T-helper 22 cell (primary cell): ENCODE measurements around the gene FITM1.
A peak's percentile ranks its signal among the peaks of the same experiment; 100 is the strongest.

ENCODE experiments used
- DNase-seq: peaks from one replicate; pipeline ENCODE4 v3.0.0-alpha.2; 2020; ENCODE audit warnings: low read depth

The FITM1 gene

GRCh38 chr14:24119691-24120090 lies 10.8 kb upstream of the FITM1 start:
- no peak for DNase-seq

GRCh38 chr14:24121210-24121609 lies 9.2 kb upstream of the FITM1 start:
- DNase-seq: no peak

GRCh38 chr14:24122416-24122815 lies 8.0 kb upstream of the FITM1 start:
- DNase-seq: no peak

GRCh38 chr14:24122898-24123297 lies 7.6 kb upstream of the FITM1 start:
- no peak for DNase-seq

GRCh38 chr14:24123424-24124417 lies 6.7 kb upstream of the FITM1 start:
- no peak for DNase-seq

- DNase-seq: no peak
These were observed 3.5 kb upstream of the FITM1 start for GRCh38 chr14:24126939-24127338.

GRCh38 chr14:24127673-24128072 lies 2.8 kb upstream of the FITM1 start:
- DNase-seq: no peak

GRCh38 chr14:24129410-24129998 lies 955 bp upstream of the FITM1 start:
- DNase-seq: no peak

GRCh38 chr14:24130717-24131548 lies 474 bp downstream of the FITM1 start:
- DNase-seq: no peak

- DNase-seq: no peak
These were observed 1.1 kb downstream of the FITM1 start for GRCh38 chr14:24131549-24131966.

- DNase-seq: no peak
These were observed 1.7 kb downstream of the FITM1 start for GRCh38 chr14:24132061-24132685.

GRCh38 chr14:24132976-24133375 lies 2.5 kb downstream of the FITM1 start:
- DNase-seq: no peak

GRCh38 chr14:24133735-24134134 lies 3.3 kb downstream of the FITM1 start:
- no peak for DNase-seq

GRCh38 chr14:24135584-24135833 lies 5.0 kb downstream of the FITM1 start:
- no peak for DNase-seq

- peak; percentile 85 for DNase-seq
These were observed 5.6 kb downstream of the FITM1 start, which contains the start of gene PSME1 for GRCh38 chr14:24135834-24136683. Gene PSME1 (plus strand): TSS chr14:24136194. CDS start chr14:24136263, 69 bp downstream.

- DNase-seq: no peak
These were observed 6.4 kb downstream of the FITM1 start for GRCh38 chr14:24136684-24137528.

- no peak for DNase-seq
These were observed 7.3 kb downstream of the FITM1 start for GRCh38 chr14:24137529-24138395.

GRCh38 chr14:24138396-24139271 lies 8.2 kb downstream of the FITM1 start:
- no peak for DNase-seq
